CD8-positive, alpha-beta memory T cell (primary cell): ENCODE measurements around the gene P3H3. TPM values are rescaled to one million over a fixed set of nuclear protein-coding genes. Genes with fewer than 3 reads are reported as not detected.

Experiments used
- CTCF ChIA-PET: fragments of 350-600 bp; sonication (Branson Sonifier 250); formaldehyde crosslinking; loops from one replicate; lab custom pipeline; 2021; ENCODE audit warnings: antibody characterized with exemption; lab: Charles Lee
- POLR2A ChIA-PET: fragments of 350-600 bp; sonication (Branson Sonifier 250); formaldehyde crosslinking; loops from one replicate; lab custom pipeline; 2021; ENCODE audit warnings: antibody characterized with exemption; lab: Charles Lee
- DNase-seq, 5 donors: peaks; one replicate each; pipeline versions ENCODE4 v3.0.0 to v3.0.0-alpha.2; 2020 to 2022; ENCODE audit warnings: mixed read lengths in 1 of 5
- H3K27ac ChIP-seq: one replicate; pipeline ENCODE4 v1.7.0; 2013; ENCODE audit warnings: low read depth, mild to moderate bottlenecking, low read length, moderate library complexity
- H3K27me3 ChIP-seq: 2 replicates; pipeline ENCODE4 v1.7.0; 2013; ENCODE audit warnings: low read length, mild to moderate bottlenecking; ENCODE audit not compliant: insufficient read depth, poor library complexity, severe bottlenecking
- H3K36me3 ChIP-seq: 2 replicates; pipeline ENCODE4 v1.7.0; 2013; ENCODE audit warnings: mild to moderate bottlenecking, low read length, moderate library complexity; ENCODE audit not compliant: insufficient read depth
- H3K4me1 ChIP-seq: 2 replicates; pipeline ENCODE4 v1.7.0; 2013; ENCODE audit warnings: mild to moderate bottlenecking, low read length, moderate library complexity; ENCODE audit not compliant: insufficient read depth
- H3K4me3 ChIP-seq: 2 replicates; pipeline ENCODE4 v1.7.0; 2013; ENCODE audit warnings: mild to moderate bottlenecking, low read length
- H3K9me3 ChIP-seq: 2 replicates; pipeline ENCODE4 v1.7.0; 2013; ENCODE audit warnings: mild to moderate bottlenecking, low read length
- H3K27ac Mint-ChIP-seq, 8 donors: one replicate each; pipeline ENCODE4 v1.8.0; 2020 to 2021; ENCODE audit warnings: mixed read lengths in 8 of 8, mild to moderate bottlenecking in 6 of 8, inconsistent platforms in 3 of 8, moderate library complexity in 3 of 8
- H3K27me3 Mint-ChIP-seq, 2 donors: one replicate each; pipeline ENCODE4 v1.8.0; 2020 to 2021; ENCODE audit warnings: mixed read lengths in 2 of 2, mild to moderate bottlenecking in 1 of 2, moderate library complexity in 1 of 2
- H3K36me3 Mint-ChIP-seq, 3 donors: one replicate each; pipeline ENCODE4 v1.8.0; 2020 to 2021; ENCODE audit warnings: mixed read lengths in 3 of 3, inconsistent platforms in 1 of 3, mild to moderate bottlenecking in 1 of 3
- H3K4me1 Mint-ChIP-seq, 3 donors: one replicate each; pipeline ENCODE4 v1.8.0; 2020 to 2021; ENCODE audit warnings: mixed read lengths in 3 of 3, inconsistent platforms in 1 of 3, mild to moderate bottlenecking in 1 of 3
- H3K4me3 Mint-ChIP-seq, 7 donors: one replicate each; pipeline ENCODE4 v1.8.0; 2020 to 2021; ENCODE audit warnings: mixed read lengths in 7 of 7, mild to moderate bottlenecking in 6 of 7, moderate library complexity in 4 of 7, inconsistent platforms in 2 of 7
- H3K9me3 Mint-ChIP-seq, 5 donors: one replicate each; pipeline ENCODE4 v1.8.0; 2020 to 2022; ENCODE audit warnings: mixed read lengths in 5 of 5, mild to moderate bottlenecking in 3 of 5, moderate library complexity in 2 of 5, inconsistent platforms in 1 of 5
- polyA plus RNA-seq: library from polyadenylated mRNA; unstranded; fragments of 300-500 nt; fragmentation: Illumina TruSeq; gene quantifications from one replicate; pipeline ENCODE4 v1.2.3, GENCODE V29; 2021
- total RNA-seq, 2 experiments: library from RNA; stranded (reverse); gene quantifications; one replicate each; pipeline ENCODE4 v1.2.3, GENCODE V29; 2021

Gene P3H3
- total and polyA plus RNA-seq, 3 experiments from 2014 or later = 2.4 to 2.9 (median 2.5) TPM

GRCh38 chr12:6783828-6784227, 44.4 kb upstream of the P3H3 start:
- H3K27ac ChIP-seq = no peak overlapping the region
- DNase-seq = peak in 1 of 5 donors; percentile 3
- Mint-ChIP-seq H3K4me1 (peaks cover 10 to 16% (median 13%) of the 10 kb centered on the region in 3 donors), H3K36me3 (peaks cover 0 to under 1% (median 0%) of the 10 kb centered on the region in 3 donors), H3K27me3 (peaks cover 0 to 3% of the 10 kb centered on the region in 2 donors), H3K9me3 (no peaks in the 10 kb centered on the region), H3K4me3 (no peak overlapping the region), H3K27ac (peak overlapping the region in 1 of 8 donors; percentile 33)
- no peaks in the 10 kb centered on the region for H3K9me3 ChIP-seq
- ChIA-PET POLR2A (no interaction called here), CTCF (interaction anchor here (6.3 kb wide), 1 partner anchor 30 kb away, joined by 47 read pairs; the partner anchor contains the start of gene MLF2)
- peaks cover 69% of the 10 kb centered on the region for H3K4me1 ChIP-seq
- no peaks in the 10 kb centered on the region for H3K36me3 ChIP-seq
- no peaks in the 10 kb centered on the region for H3K27me3 ChIP-seq
- no peak overlapping the region for H3K4me3 ChIP-seq

GRCh38 chr12:6784296-6784695, 43.9 kb upstream of the P3H3 start:
- POLR2A ChIA-PET = no interaction called here
- Mint-ChIP-seq H3K27me3 (peaks cover 0 to 3% of the 10 kb centered on the region in 2 donors), H3K4me3 (no peak overlapping the region), H3K36me3 (no peaks in the 10 kb centered on the region), H3K27ac (no peak overlapping the region), H3K9me3 (no peaks in the 10 kb centered on the region), H3K4me1 (peaks cover 6 to 11% (median 10%) of the 10 kb centered on the region in 3 donors)
- Histone ChIP-seq H3K4me1 (peaks cover 68% of the 10 kb centered on the region), H3K27ac (no peak overlapping the region), H3K27me3 (no peaks in the 10 kb centered on the region), H3K4me3 (no peak overlapping the region), H3K36me3 (no peaks in the 10 kb centered on the region), H3K9me3 (no peaks in the 10 kb centered on the region)
- CTCF ChIA-PET = interaction anchor here (6.3 kb wide), 1 partner anchor 31 kb away, joined by 47 read pairs; the partner anchor contains the start of gene MLF2
- peak in 1 of 5 donors; percentile 10 for DNase-seq

GRCh38 chr12:6784761-6785160, 43.4 kb upstream of the P3H3 start:
- no peaks in the 10 kb centered on the region for H3K27me3 ChIP-seq
- H3K4me1 Mint-ChIP-seq = peaks cover 6 to 11% (median 10%) of the 10 kb centered on the region in 3 donors
- H3K36me3 ChIP-seq = no peaks in the 10 kb centered on the region
- H3K4me1 ChIP-seq = peaks cover 68% of the 10 kb centered on the region
- DNase-seq = peak in 1 of 5 donors; percentile 6
- ChIA-PET CTCF (interaction anchor here (6.3 kb wide), 1 partner anchor 31 kb away, joined by 47 read pairs; the partner anchor contains the start of gene MLF2), POLR2A (no interaction called here)
- H3K27ac Mint-ChIP-seq = no peak overlapping the region
- H3K9me3 Mint-ChIP-seq = no peaks in the 10 kb centered on the region
- H3K27me3 Mint-ChIP-seq = peaks cover 0 to under 1% of the 10 kb centered on the region in 2 donors
- no peaks in the 10 kb centered on the region for H3K9me3 ChIP-seq
- H3K36me3 Mint-ChIP-seq = no peaks in the 10 kb centered on the region
- no peak overlapping the region for H3K4me3 ChIP-seq
- no peak overlapping the region for H3K4me3 Mint-ChIP-seq
- H3K27ac ChIP-seq = no peak overlapping the region

GRCh38 chr12:6786416-6787094, 41.7 kb upstream of the P3H3 start:
- Histone ChIP-seq H3K27ac (no peak overlapping the region), H3K27me3 (no peaks in the 10 kb centered on the region), H3K4me3 (peak overlapping the region; percentile 12), H3K4me1 (peaks cover 70% of the 10 kb centered on the region), H3K9me3 (no peaks in the 10 kb centered on the region), H3K36me3 (no peaks in the 10 kb centered on the region)
- H3K27ac Mint-ChIP-seq = peak overlapping the region in 6 of 8 donors; percentile 12 to 81 (median 42)
- no peaks in the 10 kb centered on the region for H3K36me3 Mint-ChIP-seq
- CTCF ChIA-PET = interaction anchor here (1.5 kb wide), 1 partner anchor 20 kb away, joined by 10 read pairs; the partner anchor contains the start of gene PTMS
- peak in 2 of 5 donors; percentile 8 to 51 for DNase-seq
- no peaks in the 10 kb centered on the region for H3K9me3 Mint-ChIP-seq
- peak overlapping the region in 1 of 7 donors; percentile 2 for H3K4me3 Mint-ChIP-seq
- H3K27me3 Mint-ChIP-seq = no peaks in the 10 kb centered on the region
- peaks cover 6 to 11% (median 10%) of the 10 kb centered on the region in 3 donors for H3K4me1 Mint-ChIP-seq
- POLR2A ChIA-PET = interaction anchor here (0.7 kb wide), 1 partner anchor 35 kb away, joined by 3 read pairs; no protein-coding TSS in a partner anchor

- POLR2A ChIA-PET = no interaction called here
- no peak overlapping the region for H3K4me3 Mint-ChIP-seq
- H3K4me1 Mint-ChIP-seq = peaks cover 10 to 17% (median 14%) of the 10 kb centered on the region in 3 donors
- CTCF ChIA-PET = interaction anchor here (1.5 kb wide), 1 partner anchor 21 kb away, joined by 10 read pairs; the partner anchor contains the start of gene PTMS
- no peaks in the 10 kb centered on the region for H3K9me3 Mint-ChIP-seq
- H3K27me3 ChIP-seq = no peaks in the 10 kb centered on the region
- DNase-seq = no peak
- peak overlapping the region; percentile 12 for H3K4me3 ChIP-seq
- H3K36me3 ChIP-seq = no peaks in the 10 kb centered on the region
- H3K27me3 Mint-ChIP-seq = no peaks in the 10 kb centered on the region
- peak overlapping the region in 1 of 8 donors; percentile 12 for H3K27ac Mint-ChIP-seq
- H3K4me1 ChIP-seq = peaks cover 66% of the 10 kb centered on the region
- H3K9me3 ChIP-seq = no peaks in the 10 kb centered on the region
- H3K36me3 Mint-ChIP-seq = no peaks in the 10 kb centered on the region
- no peak overlapping the region for H3K27ac ChIP-seq
Measured at GRCh38 chr12:6787309-6787708, 40.9 kb upstream of the P3H3 start.

GRCh38 chr12:6788972-6789924, 39.0 kb upstream of the P3H3 start, which contains the start of gene CD4:
Gene CD4, plus strand, starts transcription at chr12:6789528. Its CDS starts 10,611 bp downstream, at chr12:6800139.
- no peak within 1 kb of the TSS for H3K27ac ChIP-seq
- no peaks in the 10 kb centered on the region for H3K36me3 Mint-ChIP-seq
- no peak for DNase-seq
- no peaks in the 10 kb centered on the region for H3K9me3 Mint-ChIP-seq
- H3K9me3 ChIP-seq = no peaks in the 10 kb centered on the region
- H3K4me3 Mint-ChIP-seq = peak within 1 kb of the TSS in 1 of 7 donors; percentile 7
- no peaks in the 10 kb centered on the region for H3K27me3 ChIP-seq
- ChIA-PET CTCF (no interaction called here), POLR2A (no interaction called here)
- peaks cover 52% of the 10 kb centered on the region for H3K4me1 ChIP-seq
- peak within 1 kb of the TSS; percentile 86 for H3K4me3 ChIP-seq
- peak within 1 kb of the TSS in 1 of 8 donors; percentile 38 for H3K27ac Mint-ChIP-seq
- H3K36me3 ChIP-seq = no peaks in the 10 kb centered on the region
- peaks cover 17 to 28% (median 21%) of the 10 kb centered on the region in 3 donors for H3K4me1 Mint-ChIP-seq
- peaks cover 3 to 5% of the 10 kb centered on the region in 2 donors for H3K27me3 Mint-ChIP-seq

GRCh38 chr12:6790496-6791150, 37.6 kb upstream of the P3H3 start:
- H3K4me1 Mint-ChIP-seq = peaks cover 17 to 28% (median 21%) of the 10 kb centered on the region in 3 donors
- no peaks in the 10 kb centered on the region for H3K36me3 Mint-ChIP-seq
- no peak for DNase-seq
- Histone ChIP-seq H3K4me1 (peaks cover 38% of the 10 kb centered on the region), H3K27me3 (no peaks in the 10 kb centered on the region), H3K36me3 (peaks cover under 1% of the 10 kb centered on the region), H3K27ac (no peak overlapping the region), H3K9me3 (no peaks in the 10 kb centered on the region), H3K4me3 (peak overlapping the region; percentile 86)
- H3K27me3 Mint-ChIP-seq = peaks cover 3 to 13% of the 10 kb centered on the region in 2 donors
- H3K9me3 Mint-ChIP-seq = no peaks in the 10 kb centered on the region
- no peak overlapping the region for H3K4me3 Mint-ChIP-seq
- ChIA-PET CTCF (interaction anchor here (1.6 to 2.5 kb wide), 2 partner anchors 9 to 12 kb away, joined by 4 to 11 read pairs; no protein-coding TSS in a partner anchor), POLR2A (no interaction called here)
- H3K27ac Mint-ChIP-seq = peak overlapping the region in 1 of 8 donors; percentile 71
